A673 (cell line): ENCODE data around the gene TMEFF1.

Source experiments
- EZH2 ChIP-seq: fragments of 200-600 bp; sonication (generic); IDR thresholded peaks from 2 replicates; pipeline ENCODE4 v1.6.1; 2017; ENCODE audit warnings: borderline replicate concordance, low read depth, mild to moderate bottlenecking, mixed read lengths, antibody characterized with exemption, low read length; ENCODE audit not compliant: poor library complexity, severe bottlenecking
- TF ChIP-seq, protein P1 (sequence below): fragments of 300-800, 200-600 bp; sonication (generic); conservative IDR thresholded peaks from 2 replicates; pipeline ENCODE4 v1.5.1; 2017; ENCODE audit warnings: low read depth, mild to moderate bottlenecking, antibody characterized with exemption, low read length, moderate library complexity, mixed read lengths

- TF ChIP-seq, protein P1, sequence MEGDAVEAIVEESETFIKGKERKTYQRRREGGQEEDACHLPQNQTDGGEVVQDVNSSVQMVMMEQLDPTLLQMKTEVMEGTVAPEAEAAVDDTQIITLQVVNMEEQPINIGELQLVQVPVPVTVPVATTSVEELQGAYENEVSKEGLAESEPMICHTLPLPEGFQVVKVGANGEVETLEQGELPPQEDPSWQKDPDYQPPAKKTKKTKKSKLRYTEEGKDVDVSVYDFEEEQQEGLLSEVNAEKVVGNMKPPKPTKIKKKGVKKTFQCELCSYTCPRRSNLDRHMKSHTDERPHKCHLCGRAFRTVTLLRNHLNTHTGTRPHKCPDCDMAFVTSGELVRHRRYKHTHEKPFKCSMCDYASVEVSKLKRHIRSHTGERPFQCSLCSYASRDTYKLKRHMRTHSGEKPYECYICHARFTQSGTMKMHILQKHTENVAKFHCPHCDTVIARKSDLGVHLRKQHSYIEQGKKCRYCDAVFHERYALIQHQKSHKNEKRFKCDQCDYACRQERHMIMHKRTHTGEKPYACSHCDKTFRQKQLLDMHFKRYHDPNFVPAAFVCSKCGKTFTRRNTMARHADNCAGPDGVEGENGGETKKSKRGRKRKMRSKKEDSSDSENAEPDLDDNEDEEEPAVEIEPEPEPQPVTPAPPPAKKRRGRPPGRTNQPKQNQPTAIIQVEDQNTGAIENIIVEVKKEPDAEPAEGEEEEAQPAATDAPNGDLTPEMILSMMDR, result no peak
- no peak for TF ChIP-seq EZH2
Measured at GRCh38 chr9:100619665-100620064, 146.7 kb downstream of the TMEFF1 start.
